Measurements from ENCODE around the gene RHOJ. TPM values are rescaled to one million over a fixed set of nuclear protein-coding genes. Genes with fewer than 3 reads are reported as not detected.

Gene RHOJ
- total and polyA plus RNA-seq, 2 donors (not counting 1 experiment from before 2014, with no cell fraction given), result not detected

DNA sequence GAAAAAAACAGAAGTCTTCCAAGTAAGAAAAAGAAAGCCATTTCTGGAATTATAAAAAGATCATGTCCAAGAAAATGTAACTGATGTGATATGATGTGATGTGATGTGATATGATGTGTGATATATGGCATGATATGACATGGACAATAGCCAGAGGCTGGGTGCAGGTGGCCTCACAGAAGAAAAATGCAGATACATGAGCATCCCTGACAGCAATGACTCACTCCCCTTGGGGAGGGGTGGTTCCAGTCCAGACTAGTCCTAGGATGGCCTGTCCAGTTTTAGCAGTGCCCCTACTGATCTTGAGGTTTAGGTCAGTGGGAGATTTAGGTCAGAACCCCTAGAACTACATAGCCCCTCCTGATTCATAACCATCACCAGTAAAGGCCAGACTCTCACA is 3.5 kb upstream of the RHOJ start:
- ATAC-seq (ENCODE audit: low read depth) (no peak), DNase-seq (no peak)
- Histone ChIP-seq H3K4me3 (ENCODE audit: control extremely low read depth in 1 of 5, extremely low read depth in 1 of 5, insufficient read depth in 1 of 5, low read depth in 2 of 5, low read length in 4 of 5) (no peak overlapping the region), H3K79me2 (ENCODE audit: control insufficient read depth, insufficient read depth, low read length) (no peaks in the 10 kb centered on the region), H3K27me3 (replicated peaks in 1 of 4; ENCODE audit: control extremely low read depth in 1 of 4, control insufficient read depth in 3 of 4, insufficient read depth in 4 of 4, low read length in 3 of 4) (peaks cover 0 to 4% (median 2%) of the 10 kb centered on the region in 4 experiments), H3K27ac (ENCODE audit: low read length in 2 of 2) (no peak overlapping the region), H3K4me2 (replicated peaks; ENCODE audit: low read depth, low read length, poor library complexity, severe bottlenecking) (no peak overlapping the region), H3K9me3 (ENCODE audit: control extremely low read depth in 1 of 3, control insufficient read depth in 2 of 3, insufficient read depth in 1 of 3, low read length in 2 of 3) (no peaks in the 10 kb centered on the region), H2AFZ (ENCODE audit: insufficient read depth, low read depth, low read length, poor library complexity, severe bottlenecking) (no peak overlapping the region), H3K9ac (ENCODE audit: low read length) (no peak overlapping the region), H3K36me3 (replicated peaks in 1 of 2; ENCODE audit: control extremely low read depth in 1 of 2, control insufficient read depth in 1 of 2, extremely low read depth in 1 of 2, insufficient read depth in 2 of 2, low read length in 1 of 2) (no peaks in the 10 kb centered on the region), H3K4me1 (ENCODE audit: control insufficient read depth in 2 of 2, insufficient read depth in 2 of 2, low read length in 2 of 2) (no peaks in the 10 kb centered on the region), H4K20me1 (ENCODE audit: control insufficient read depth, insufficient read depth, low read length, poor library complexity, severe bottlenecking) (no peaks in the 10 kb centered on the region)
- Mint-ChIP-seq H3K9me3 (ENCODE audit: insufficient read depth) (no peaks in the 10 kb centered on the region), H3K4me1 (no peaks in the 10 kb centered on the region), H3K27ac (no peak overlapping the region), H3K27me3 (peaks cover 8% of the 10 kb centered on the region), H3K4me3 (no peak overlapping the region)
- ChIA-PET POLR2A (no interaction called here), CTCF (no interaction called here)
- TF ChIP-seq, protein P1, sequence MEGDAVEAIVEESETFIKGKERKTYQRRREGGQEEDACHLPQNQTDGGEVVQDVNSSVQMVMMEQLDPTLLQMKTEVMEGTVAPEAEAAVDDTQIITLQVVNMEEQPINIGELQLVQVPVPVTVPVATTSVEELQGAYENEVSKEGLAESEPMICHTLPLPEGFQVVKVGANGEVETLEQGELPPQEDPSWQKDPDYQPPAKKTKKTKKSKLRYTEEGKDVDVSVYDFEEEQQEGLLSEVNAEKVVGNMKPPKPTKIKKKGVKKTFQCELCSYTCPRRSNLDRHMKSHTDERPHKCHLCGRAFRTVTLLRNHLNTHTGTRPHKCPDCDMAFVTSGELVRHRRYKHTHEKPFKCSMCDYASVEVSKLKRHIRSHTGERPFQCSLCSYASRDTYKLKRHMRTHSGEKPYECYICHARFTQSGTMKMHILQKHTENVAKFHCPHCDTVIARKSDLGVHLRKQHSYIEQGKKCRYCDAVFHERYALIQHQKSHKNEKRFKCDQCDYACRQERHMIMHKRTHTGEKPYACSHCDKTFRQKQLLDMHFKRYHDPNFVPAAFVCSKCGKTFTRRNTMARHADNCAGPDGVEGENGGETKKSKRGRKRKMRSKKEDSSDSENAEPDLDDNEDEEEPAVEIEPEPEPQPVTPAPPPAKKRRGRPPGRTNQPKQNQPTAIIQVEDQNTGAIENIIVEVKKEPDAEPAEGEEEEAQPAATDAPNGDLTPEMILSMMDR (IDR thresholded peaks at IDR 0.05), result no peak
- no peak for TF ChIP-seq EZH2 (IDR thresholded peaks at IDR 0.05; ENCODE audit: borderline replicate concordance, insufficient read depth, low read depth, low read length, poor library complexity, severe bottlenecking)
- intact Hi-C loops (cut with micrococcal nuclease), result no loop called here

GRCh38 chr14:63203015-63203414 is 1.2 kb upstream of the RHOJ start:
- no peak overlapping the region for H3K27ac ChIP-seq (ENCODE audit: low read length in 2 of 2)

More at GRCh38 chr14:63203015-63203414, 1.2 kb upstream of the RHOJ start:
- Histone ChIP-seq H3K4me3 (ENCODE audit: control extremely low read depth in 1 of 5, extremely low read depth in 1 of 5, insufficient read depth in 1 of 5, low read depth in 2 of 5, low read length in 4 of 5) (no peak overlapping the region), H3K9me3 (ENCODE audit: control extremely low read depth in 1 of 3, control insufficient read depth in 2 of 3, insufficient read depth in 1 of 3, low read length in 2 of 3) (no peaks in the 10 kb centered on the region), H2AFZ (ENCODE audit: insufficient read depth, low read depth, low read length, poor library complexity, severe bottlenecking) (no peak overlapping the region), H3K36me3 (replicated peaks in 1 of 2; ENCODE audit: control extremely low read depth in 1 of 2, control insufficient read depth in 1 of 2, extremely low read depth in 1 of 2, insufficient read depth in 2 of 2, low read length in 1 of 2) (no peaks in the 10 kb centered on the region), H4K20me1 (ENCODE audit: control insufficient read depth, insufficient read depth, low read length, poor library complexity, severe bottlenecking) (no peaks in the 10 kb centered on the region), H3K27me3 (replicated peaks in 1 of 4; ENCODE audit: control extremely low read depth in 1 of 4, control insufficient read depth in 3 of 4, insufficient read depth in 4 of 4, low read length in 3 of 4) (peaks cover 0 to 4% (median 2%) of the 10 kb centered on the region in 4 experiments), H3K4me2 (replicated peaks; ENCODE audit: low read depth, low read length, poor library complexity, severe bottlenecking) (no peak overlapping the region), H3K9ac (ENCODE audit: low read length) (no peak overlapping the region), H3K4me1 (ENCODE audit: control insufficient read depth in 2 of 2, insufficient read depth in 2 of 2, low read length in 2 of 2) (no peaks in the 10 kb centered on the region), H3K79me2 (ENCODE audit: control insufficient read depth, insufficient read depth, low read length) (no peaks in the 10 kb centered on the region)
- ChIA-PET CTCF (no interaction called here), POLR2A (no interaction called here)
- no peaks in the 10 kb centered on the region for H3K4me1 Mint-ChIP-seq
- H3K27me3 Mint-ChIP-seq, result peaks cover 8% of the 10 kb centered on the region
- DNase-seq, result no peak
- intact Hi-C loops (cut with micrococcal nuclease), result no loop called here
- no peak overlapping the region for H3K27ac Mint-ChIP-seq
- no peak for ATAC-seq (ENCODE audit: low read depth)
- TF ChIP-seq, protein P1 (IDR thresholded peaks at IDR 0.05), result no peak
- TF ChIP-seq EZH2 (IDR thresholded peaks at IDR 0.05; ENCODE audit: borderline replicate concordance, insufficient read depth, low read depth, low read length, poor library complexity, severe bottlenecking), result no peak
- no CpG with 5 or more reads among the region's 2 CpGs for WGBS (ENCODE audit: insufficient coverage)
- no peaks in the 10 kb centered on the region for H3K9me3 Mint-ChIP-seq (ENCODE audit: insufficient read depth)
- H3K4me3 Mint-ChIP-seq, result no peak overlapping the region
